ENCODE measurements around the gene ABI2. TPM values are rescaled to one million over a fixed set of nuclear protein-coding genes. Genes with fewer than 3 reads are reported as not detected.

ABI2 gene
- total and polyA plus RNA-seq, 2 experiments from 2014 or later: 28.0 to 88.3 TPM

DNA sequence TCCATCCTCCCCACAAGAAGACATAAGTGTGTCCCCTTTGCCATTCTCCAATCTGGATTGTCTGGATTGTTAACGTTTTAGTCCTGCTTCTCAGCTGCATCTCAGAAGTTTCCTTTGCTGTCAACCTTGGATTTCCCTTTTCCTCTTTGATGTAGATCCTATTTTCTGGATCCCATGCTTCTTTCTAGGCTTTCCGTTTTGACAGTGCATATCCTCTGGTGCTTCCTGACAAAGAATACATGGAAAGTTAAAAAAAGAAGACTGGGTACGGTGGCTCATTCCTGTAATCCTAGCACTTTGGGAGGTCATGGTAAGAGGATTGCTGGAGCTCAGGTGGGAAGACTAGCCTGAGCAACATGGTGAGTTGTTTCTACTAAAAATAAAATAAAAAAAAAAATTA lies 26.8 kb downstream of the ABI2 start:
- DNase-seq: no peak
- no peaks in the 10 kb centered on the region for H3F3A ChIP-seq (ENCODE audit: insufficient read depth)
- H3K4me3 ChIP-seq: no peak overlapping the region
- H3K27ac ChIP-seq: no peak overlapping the region
- H3K4me1 ChIP-seq (ENCODE audit: insufficient read depth): no peaks in the 10 kb centered on the region
- no peaks in the 10 kb centered on the region for H3K9me2 ChIP-seq (ENCODE audit: insufficient read depth)
- H3K4me2 ChIP-seq (ENCODE audit: unreplicated experiment): no peak overlapping the region
- WGBS, 2 experiments (ENCODE audit: low coverage in 1 of 2, low lambda C conversion rate in 2 of 2, missing lambda C conversion rate in 2 of 2): 94 to 99% methylated on average over 3 of the region's 3 CpGs
- TF ChIP-seq EZH2 (IDR thresholded peaks at IDR 0.05; ENCODE audit: insufficient read depth, poor library complexity, severe bottlenecking) (no peak), EZH2phosphoT487 (IDR thresholded peaks at IDR 0.05; ENCODE audit: insufficient read depth, low read depth) (no peak)
- peaks cover 100% of the 10 kb centered on the region for H3K79me2 ChIP-seq (ENCODE audit: insufficient read depth)
- H3K9me3 ChIP-seq (ENCODE audit: low read depth): no peaks in the 10 kb centered on the region
- H2AFZ ChIP-seq: no peak overlapping the region
- H4K20me1 ChIP-seq (ENCODE audit: insufficient read depth): no peaks in the 10 kb centered on the region
- in situ Hi-C loops (cut with MboI): no loop called here
- H3K9ac ChIP-seq: no peak overlapping the region
- H3K27me3 ChIP-seq (replicated peaks; ENCODE audit: insufficient read depth): no peaks in the 10 kb centered on the region
- 0 out of 2 replicates have a peak, but pooled peaks cover 3% of the 10 kb centered on the region for H3K36me3 ChIP-seq (ENCODE audit: low read depth)

DNA sequence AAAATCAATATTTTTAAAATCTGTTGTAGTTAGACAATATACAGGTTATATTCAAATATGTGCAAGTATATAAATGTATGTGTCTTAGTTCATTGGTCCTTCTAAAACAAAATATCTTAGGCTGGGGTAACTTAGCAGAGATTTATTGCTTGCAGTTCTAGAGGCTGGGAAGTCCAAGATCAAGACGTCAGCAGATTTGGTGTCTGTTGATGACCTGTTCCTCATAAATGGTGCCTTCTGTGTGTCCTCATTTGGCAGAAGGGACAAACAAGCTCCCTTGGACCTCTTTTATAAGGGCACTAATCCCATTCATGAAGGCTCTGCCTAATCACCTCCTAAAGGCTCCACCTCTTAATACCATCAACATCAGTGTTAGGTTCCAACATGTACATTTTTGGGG lies 31.3 kb downstream of the ABI2 start:
- no peak for TF ChIP-seq EZH2 (IDR thresholded peaks at IDR 0.05; ENCODE audit: insufficient read depth, poor library complexity, severe bottlenecking)
- no peak for TF ChIP-seq EZH2phosphoT487 (IDR thresholded peaks at IDR 0.05; ENCODE audit: insufficient read depth, low read depth)
- H3K9me3 ChIP-seq (ENCODE audit: low read depth): no peaks in the 10 kb centered on the region
- WGBS, 2 experiments (ENCODE audit: low coverage in 1 of 2, low lambda C conversion rate in 2 of 2, missing lambda C conversion rate in 2 of 2): 87 to 93% methylated on average over 1 of the region's 1 CpG
- no peaks in the 10 kb centered on the region for H3K27me3 ChIP-seq (replicated peaks; ENCODE audit: insufficient read depth)
- no peak overlapping the region for H3K4me3 ChIP-seq
- no peak overlapping the region for H3K27ac ChIP-seq
- H3K36me3 ChIP-seq (ENCODE audit: low read depth): 0 out of 2 replicates have a peak, but pooled peaks cover 3% of the 10 kb centered on the region
- 0 out of 2 replicates have a peak, but pooled peaks cover 6% of the 10 kb centered on the region for H3F3A ChIP-seq (ENCODE audit: insufficient read depth)
- in situ Hi-C loops (cut with MboI): no loop called here
- no peak overlapping the region for H3K4me2 ChIP-seq (ENCODE audit: unreplicated experiment)
- DNase-seq: no peak
- H3K4me1 ChIP-seq (ENCODE audit: insufficient read depth): 0 out of 2 replicates have a peak, but pooled peaks cover 7% of the 10 kb centered on the region
- H4K20me1 ChIP-seq (ENCODE audit: insufficient read depth): no peaks in the 10 kb centered on the region
- peaks cover 99% of the 10 kb centered on the region for H3K79me2 ChIP-seq (ENCODE audit: insufficient read depth)
- H3K9me2 ChIP-seq (ENCODE audit: insufficient read depth): no peaks in the 10 kb centered on the region
- H3K9ac ChIP-seq: no peak overlapping the region
- no peak overlapping the region for H2AFZ ChIP-seq

DNA sequence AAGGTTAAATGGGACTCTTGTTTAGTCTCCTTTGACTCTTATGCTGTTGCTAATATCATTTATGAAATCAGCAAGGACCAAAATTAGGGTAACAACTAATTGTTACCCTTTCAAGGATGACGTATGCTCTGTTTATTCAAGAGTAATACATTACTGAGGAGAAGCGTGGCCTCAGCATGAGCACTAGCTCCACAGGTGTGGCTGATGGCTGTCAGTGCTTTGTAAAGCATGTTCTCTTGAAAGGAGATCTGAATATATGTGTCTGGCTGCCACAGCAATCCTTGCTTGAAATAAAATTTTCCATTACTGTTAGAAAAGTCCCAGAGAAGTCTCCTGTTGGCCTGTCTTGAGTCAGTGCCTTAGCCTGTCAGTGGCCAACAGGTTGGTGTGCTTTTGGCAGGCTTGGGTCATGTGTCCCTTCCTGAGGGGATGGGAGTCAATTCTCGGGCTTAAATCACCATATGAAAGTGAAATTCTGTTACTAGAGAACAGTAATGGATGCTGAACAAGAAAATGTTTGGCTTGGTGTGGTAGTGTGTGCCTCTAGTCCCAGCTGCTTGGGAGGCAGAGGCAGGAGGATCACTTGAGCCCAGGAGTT lies 32.7 kb downstream of the ABI2 start:
- Histone ChIP-seq H3K4me1 (ENCODE audit: insufficient read depth) (0 out of 2 replicates have a peak, but pooled peaks cover 7% of the 10 kb centered on the region), H3K27me3 (replicated peaks; ENCODE audit: insufficient read depth) (no peaks in the 10 kb centered on the region), H3K4me2 (ENCODE audit: unreplicated experiment) (no peak overlapping the region), H3K9ac (no peak overlapping the region), H3K9me2 (ENCODE audit: insufficient read depth) (no peaks in the 10 kb centered on the region), H2AFZ (no peak overlapping the region), H3K79me2 (ENCODE audit: insufficient read depth) (peaks cover 99% of the 10 kb centered on the region), H3K9me3 (ENCODE audit: low read depth) (no peaks in the 10 kb centered on the region), H4K20me1 (ENCODE audit: insufficient read depth) (0 out of 2 replicates have a peak, but pooled peaks cover 5% of the 10 kb centered on the region), H3F3A (ENCODE audit: insufficient read depth) (0 out of 2 replicates have a peak, but pooled peaks cover 6% of the 10 kb centered on the region), H3K4me3 (no peak overlapping the region), H3K27ac (no peak overlapping the region), H3K36me3 (ENCODE audit: low read depth) (0 out of 2 replicates have a peak, but pooled peaks cover 3% of the 10 kb centered on the region)
- in situ Hi-C loops (cut with MboI): no loop called here
- no peak for DNase-seq
- no peak for TF ChIP-seq EZH2phosphoT487 (IDR thresholded peaks at IDR 0.05; ENCODE audit: insufficient read depth, low read depth)
- TF ChIP-seq EZH2 (IDR thresholded peaks at IDR 0.05; ENCODE audit: insufficient read depth, poor library complexity, severe bottlenecking): no peak
- WGBS, 2 experiments (ENCODE audit: low coverage in 1 of 2, low lambda C conversion rate in 2 of 2, missing lambda C conversion rate in 2 of 2): 91 to 94% methylated on average over 3 of the region's 3 CpGs

- WGBS, 2 experiments (ENCODE audit: low coverage in 1 of 2, low lambda C conversion rate in 2 of 2, missing lambda C conversion rate in 2 of 2): 49 to 55% methylated on average over 2 of the region's 2 CpGs
- 0 out of 2 replicates have a peak, but pooled peaks cover 5% of the 10 kb centered on the region for H4K20me1 ChIP-seq (ENCODE audit: insufficient read depth)
- H3K4me2 ChIP-seq (ENCODE audit: unreplicated experiment): no peak overlapping the region
- 0 out of 2 replicates have a peak, but pooled peaks cover 6% of the 10 kb centered on the region for H3F3A ChIP-seq (ENCODE audit: insufficient read depth)
- in situ Hi-C loops (cut with MboI): no loop called here
- no peaks in the 10 kb centered on the region for H3K9me3 ChIP-seq (ENCODE audit: low read depth)
- DNase-seq: no peak
- H3K9ac ChIP-seq: no peak overlapping the region
- H3K27ac ChIP-seq: no peak overlapping the region
- H2AFZ ChIP-seq: no peak overlapping the region
- 0 out of 2 replicates have a peak, but pooled peaks cover 2% of the 10 kb centered on the region for H3K36me3 ChIP-seq (ENCODE audit: low read depth)
- no peaks in the 10 kb centered on the region for H3K9me2 ChIP-seq (ENCODE audit: insufficient read depth)
- H3K4me3 ChIP-seq: no peak overlapping the region
- TF ChIP-seq EZH2phosphoT487 (IDR thresholded peaks at IDR 0.05; ENCODE audit: insufficient read depth, low read depth): no peak
- TF ChIP-seq EZH2 (IDR thresholded peaks at IDR 0.05; ENCODE audit: insufficient read depth, poor library complexity, severe bottlenecking): no peak
- H3K4me1 ChIP-seq (ENCODE audit: insufficient read depth): 0 out of 2 replicates have a peak, but pooled peaks cover 7% of the 10 kb centered on the region
- H3K79me2 ChIP-seq (ENCODE audit: insufficient read depth): peaks cover 99% of the 10 kb centered on the region
- H3K27me3 ChIP-seq (replicated peaks; ENCODE audit: insufficient read depth): no peaks in the 10 kb centered on the region
Measured at GRCh38 chr2:203361495-203361894, 33.3 kb downstream of the ABI2 start.

All from GM23248 (cell line).